ENCODE data around the gene KRTAP10-9. TPM values are rescaled to one million over a fixed set of nuclear protein-coding genes. Genes with fewer than 3 reads are reported as not detected.

Gene KRTAP10-9
- total and polyA plus RNA-seq, 2 donors (not counting 1 experiment from before 2014, with no cell fraction given): not detected

- no peak for DNase-seq (ENCODE audit: low read depth in 2 of 2)
- no peaks in the 10 kb centered on the region for H3K36me3 ChIP-seq (ENCODE audit: control insufficient read depth, insufficient read depth, low read length)
- TF ChIP-seq EZH2 (IDR thresholded peaks at IDR 0.05; ENCODE audit: low read length, missing control alignments) (no peak), CTCF (conservative IDR thresholded peaks at IDR 0.05 in 1 of 2, IDR thresholded peaks at IDR 0.05 in 1 of 2; ENCODE audit: low read depth in 1 of 2, low read length in 2 of 2) (no peak)
- H3K27ac ChIP-seq (ENCODE audit: insufficient read depth, low read length): no peak overlapping the region
- no peaks in the 10 kb centered on the region for H3K9me3 ChIP-seq (ENCODE audit: control insufficient read depth, insufficient read depth, low read depth, low read length)
- H3K27me3 ChIP-seq (ENCODE audit: control insufficient read depth, insufficient read depth, low read length): no peaks in the 10 kb centered on the region
- no peak overlapping the region for H3K4me3 ChIP-seq (replicated peaks in 1 of 4; ENCODE audit: control extremely low read depth in 1 of 4, insufficient read depth in 1 of 4, low read depth in 3 of 4, low read length in 4 of 4)
- no peak overlapping the region for H2AFZ ChIP-seq (ENCODE audit: low read length)
- no peak overlapping the region for H3K9ac ChIP-seq (ENCODE audit: insufficient read depth, low read length)
- H3K4me1 ChIP-seq (ENCODE audit: control insufficient read depth, extremely low read depth, insufficient read depth, low read length): no peaks in the 10 kb centered on the region
- H3K4me2 ChIP-seq (ENCODE audit: extremely low read depth, insufficient read depth, low read length): no peak overlapping the region
- no peaks in the 10 kb centered on the region for H4K20me1 ChIP-seq (ENCODE audit: control insufficient read depth, extremely low read depth, insufficient read depth, low read length)
- H3K79me2 ChIP-seq (ENCODE audit: control insufficient read depth, insufficient read depth, low read length): no peaks in the 10 kb centered on the region
Observed at GRCh38 chr21:44639331-44639655, 12.4 kb downstream of the KRTAP10-9 start.

- Histone ChIP-seq H3K27ac (ENCODE audit: insufficient read depth, low read length) (no peak overlapping the region), H3K79me2 (ENCODE audit: control insufficient read depth, insufficient read depth, low read length) (no peaks in the 10 kb centered on the region), H3K4me1 (ENCODE audit: control insufficient read depth, extremely low read depth, insufficient read depth, low read length) (no peaks in the 10 kb centered on the region), H2AFZ (ENCODE audit: low read length) (no peak overlapping the region), H3K36me3 (ENCODE audit: control insufficient read depth, insufficient read depth, low read length) (no peaks in the 10 kb centered on the region), H3K4me2 (ENCODE audit: extremely low read depth, insufficient read depth, low read length) (no peak overlapping the region), H3K27me3 (ENCODE audit: control insufficient read depth, insufficient read depth, low read length) (no peaks in the 10 kb centered on the region), H3K4me3 (replicated peaks in 1 of 4; ENCODE audit: control extremely low read depth in 1 of 4, insufficient read depth in 1 of 4, low read depth in 3 of 4, low read length in 4 of 4) (no peak overlapping the region), H3K9ac (ENCODE audit: insufficient read depth, low read length) (no peak overlapping the region), H4K20me1 (ENCODE audit: control insufficient read depth, extremely low read depth, insufficient read depth, low read length) (no peaks in the 10 kb centered on the region), H3K9me3 (ENCODE audit: control insufficient read depth, insufficient read depth, low read depth, low read length) (no peaks in the 10 kb centered on the region)
- TF ChIP-seq CTCF (conservative IDR thresholded peaks at IDR 0.05 in 1 of 2, IDR thresholded peaks at IDR 0.05 in 1 of 2; ENCODE audit: low read depth in 1 of 2, low read length in 2 of 2): no peak
- TF ChIP-seq EZH2 (IDR thresholded peaks at IDR 0.05; ENCODE audit: low read length, missing control alignments): no peak
- DNase-seq (ENCODE audit: low read depth in 2 of 2): no peak
Observed at GRCh38 chr21:44640761-44641160, 13.9 kb downstream of the KRTAP10-9 start.

DNA sequence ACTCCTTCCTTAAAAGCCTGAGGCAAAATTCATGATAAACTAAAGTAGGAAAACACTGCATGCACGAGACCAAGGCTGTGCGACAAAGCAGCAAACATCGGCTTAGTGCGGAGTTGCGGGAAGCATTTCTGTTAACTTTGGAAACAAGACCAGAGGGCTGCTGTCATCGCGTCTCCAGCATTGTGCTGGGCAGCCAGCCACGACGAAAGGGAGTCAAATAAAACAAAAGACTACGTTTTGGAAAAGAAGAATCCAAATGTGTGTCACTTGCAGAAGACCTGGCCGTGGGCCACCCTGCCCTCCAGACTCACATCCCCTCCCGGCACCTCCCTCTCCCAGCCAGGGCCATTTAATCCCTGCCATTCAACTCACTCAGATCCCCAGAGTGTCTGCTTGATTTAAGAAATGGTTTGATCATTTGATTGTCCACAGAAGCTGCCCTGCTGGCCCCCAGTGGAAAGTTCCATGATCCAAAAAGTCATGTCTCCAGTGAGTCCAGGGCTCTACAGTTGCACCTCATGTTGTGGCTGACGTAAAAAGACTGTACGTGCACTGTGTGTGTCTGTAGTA lies 16.9 kb downstream of the KRTAP10-9 start:
- TF ChIP-seq CTCF (conservative IDR thresholded peaks at IDR 0.05 in 1 of 2, IDR thresholded peaks at IDR 0.05 in 1 of 2; ENCODE audit: low read depth in 1 of 2, low read length in 2 of 2) (no peak), EZH2 (IDR thresholded peaks at IDR 0.05; ENCODE audit: low read length, missing control alignments) (no peak)
- H3K9ac ChIP-seq (ENCODE audit: insufficient read depth, low read length): no peak overlapping the region
- H3K4me3 ChIP-seq (replicated peaks in 1 of 4; ENCODE audit: control extremely low read depth in 1 of 4, insufficient read depth in 1 of 4, low read depth in 3 of 4, low read length in 4 of 4): no peak overlapping the region
- H3K27me3 ChIP-seq (ENCODE audit: control insufficient read depth, insufficient read depth, low read length): no peaks in the 10 kb centered on the region
- H2AFZ ChIP-seq (ENCODE audit: low read length): no peak overlapping the region
- no peak overlapping the region for H3K27ac ChIP-seq (ENCODE audit: insufficient read depth, low read length)
- H3K79me2 ChIP-seq (ENCODE audit: control insufficient read depth, insufficient read depth, low read length): no peaks in the 10 kb centered on the region
- H3K9me3 ChIP-seq (ENCODE audit: control insufficient read depth, insufficient read depth, low read depth, low read length): no peaks in the 10 kb centered on the region
- H3K36me3 ChIP-seq (ENCODE audit: control insufficient read depth, insufficient read depth, low read length): no peaks in the 10 kb centered on the region
- no peak overlapping the region for H3K4me2 ChIP-seq (ENCODE audit: extremely low read depth, insufficient read depth, low read length)
- no peaks in the 10 kb centered on the region for H4K20me1 ChIP-seq (ENCODE audit: control insufficient read depth, extremely low read depth, insufficient read depth, low read length)
- H3K4me1 ChIP-seq (ENCODE audit: control insufficient read depth, extremely low read depth, insufficient read depth, low read length): no peaks in the 10 kb centered on the region
- DNase-seq (ENCODE audit: low read depth in 2 of 2): no peak

Measured in fibroblast of lung (primary cell).